Activated naive CD8-positive, alpha-beta T cell treated with anti-CD3 and anti-CD28 coated beads, Interleukin-2, amount 10 ng/mL, durations not matched to agents 7 days and 5 days (primary cell): ENCODE results near the gene CACHD1. TPM values are rescaled to one million over a fixed set of nuclear protein-coding genes. Genes with fewer than 3 reads are reported as not detected.
"Not testable (repeated sequence)": the region's sequence is repeated elsewhere in the genome, so short reads cannot be mapped to it uniquely, and the experiment has no call there.

Experiments used
- ATAC-seq: fragments of 150-1000 bp; cut with Tn5 transposase; one replicate; pipeline ENCODE4 v1.10.0; 2021; ENCODE audit warnings: low read depth, moderate library complexity
- POLR2A ChIA-PET: fragments of 350-600 bp; sonication (Branson Sonifier 250); formaldehyde crosslinking; loops from one replicate; lab custom pipeline; 2021; ENCODE audit warnings: antibody characterized with exemption; lab: Charles Lee
- DNase-seq: peaks from one replicate; pipeline ENCODE4 v3.0.0; 2021
- H3K27ac Mint-ChIP-seq: one replicate; pipeline ENCODE4 v1.8.0; 2022; ENCODE audit warnings: mild to moderate bottlenecking, mixed read lengths
- H3K27me3 Mint-ChIP-seq: one replicate; pipeline ENCODE4 v1.8.0; 2022; ENCODE audit warnings: mild to moderate bottlenecking, moderate library complexity, mixed read lengths
- H3K36me3 Mint-ChIP-seq: one replicate; pipeline ENCODE4 v1.8.0; 2021; ENCODE audit warnings: mild to moderate bottlenecking, mixed read lengths
- H3K4me1 Mint-ChIP-seq: one replicate; pipeline ENCODE4 v1.8.0; 2021; ENCODE audit warnings: mixed read lengths
- H3K4me3 Mint-ChIP-seq: one replicate; pipeline ENCODE4 v1.8.0; 2022; ENCODE audit warnings: mild to moderate bottlenecking, moderate library complexity, mixed read lengths
- H3K9me3 Mint-ChIP-seq: one replicate; pipeline ENCODE4 v1.8.0; 2021; ENCODE audit warnings: mixed read lengths
- total RNA-seq, 2 experiments: library from RNA; stranded (reverse); gene quantifications; one replicate each; pipeline ENCODE4 v1.2.3, GENCODE V29; 2021

Gene CACHD1
- total RNA-seq, 2 experiments from 2014 or later: 0.82 to 0.91 TPM

GRCh38 chr1:64511044-64511443 lies 41.1 kb downstream of the CACHD1 start:
- POLR2A ChIA-PET: no interaction called here
- Mint-ChIP-seq H3K27me3 (no peaks in the 10 kb centered on the region), H3K9me3 (no peaks in the 10 kb centered on the region), H3K36me3 (no peaks in the 10 kb centered on the region), H3K4me3 (no peak overlapping the region), H3K27ac (no peak overlapping the region), H3K4me1 (peaks cover 11% of the 10 kb centered on the region)
- ATAC-seq (no peak), DNase-seq (no peak)

GRCh38 chr1:64512206-64512605 lies 42.3 kb downstream of the CACHD1 start:
- H3K4me3 Mint-ChIP-seq, POLR2A ChIA-PET, H3K27ac Mint-ChIP-seq, H3K9me3 Mint-ChIP-seq, DNase-seq, H3K27me3 Mint-ChIP-seq, ATAC-seq, H3K36me3 Mint-ChIP-seq, H3K4me1 Mint-ChIP-seq: not testable (repeated sequence)

DNA sequence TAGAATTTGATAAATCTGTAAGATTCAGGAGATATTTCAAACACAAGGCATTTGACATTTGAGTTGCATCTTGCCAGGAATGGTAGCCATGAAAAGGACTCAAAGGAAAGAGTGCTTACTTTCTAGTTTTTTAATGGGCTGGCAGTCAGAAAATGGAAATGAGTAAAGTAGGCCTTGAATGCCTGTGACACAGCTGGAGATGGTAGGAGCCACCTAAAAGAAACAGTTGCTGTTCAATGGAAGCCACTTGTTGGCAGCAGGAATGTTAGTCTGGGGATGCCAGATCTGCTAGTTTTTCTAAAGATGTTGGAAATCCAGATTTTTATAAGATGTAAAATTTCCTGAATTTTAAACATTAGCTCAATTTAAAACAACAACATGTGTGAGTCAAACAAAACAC lies 43.6 kb downstream of the CACHD1 start:
- no peaks in the 10 kb centered on the region for H3K9me3 Mint-ChIP-seq
- POLR2A ChIA-PET: no interaction called here
- no peak overlapping the region for H3K27ac Mint-ChIP-seq
- no peaks in the 10 kb centered on the region for H3K36me3 Mint-ChIP-seq
- no peak for ATAC-seq
- no peaks in the 10 kb centered on the region for H3K27me3 Mint-ChIP-seq
- no peak overlapping the region for H3K4me3 Mint-ChIP-seq
- DNase-seq: no peak
- H3K4me1 Mint-ChIP-seq: no peaks in the 10 kb centered on the region

DNA sequence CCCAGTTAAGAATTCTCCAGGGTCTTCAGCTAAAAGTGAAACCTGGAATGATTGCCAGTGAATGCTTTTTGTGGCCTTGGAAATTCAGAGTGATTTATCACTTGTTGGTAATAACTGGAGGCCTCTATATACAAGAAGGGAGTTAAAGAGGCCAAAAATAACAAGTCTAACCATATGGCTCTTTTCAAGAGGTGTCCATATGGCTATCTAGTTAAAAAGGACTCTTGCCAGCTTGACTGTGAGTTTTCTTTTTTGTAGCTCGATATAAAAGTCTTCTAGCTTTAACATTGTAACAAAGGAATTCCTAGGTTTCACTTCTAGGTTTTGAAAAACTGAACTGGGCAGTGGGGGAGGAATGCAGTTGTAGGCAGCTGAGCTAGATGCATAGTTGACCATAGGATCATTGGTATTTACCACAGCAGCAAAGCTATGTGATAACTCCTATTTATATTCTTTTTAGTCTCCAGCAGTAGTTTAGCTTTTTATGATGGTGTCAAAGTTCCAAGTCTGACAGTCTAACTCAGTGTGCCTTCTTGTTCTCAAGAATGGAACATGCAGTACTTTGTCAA lies 44.4 kb downstream of the CACHD1 start:
- ATAC-seq (no peak), DNase-seq (no peak)
- Mint-ChIP-seq H3K27me3 (no peaks in the 10 kb centered on the region), H3K27ac (no peak overlapping the region), H3K36me3 (no peaks in the 10 kb centered on the region), H3K4me3 (no peak overlapping the region), H3K4me1 (no peaks in the 10 kb centered on the region), H3K9me3 (no peaks in the 10 kb centered on the region)
- POLR2A ChIA-PET: interaction anchor here (0.6 kb wide), 1 partner anchor 236 kb away, joined by 3 read pairs; no protein-coding TSS in a partner anchor

DNA sequence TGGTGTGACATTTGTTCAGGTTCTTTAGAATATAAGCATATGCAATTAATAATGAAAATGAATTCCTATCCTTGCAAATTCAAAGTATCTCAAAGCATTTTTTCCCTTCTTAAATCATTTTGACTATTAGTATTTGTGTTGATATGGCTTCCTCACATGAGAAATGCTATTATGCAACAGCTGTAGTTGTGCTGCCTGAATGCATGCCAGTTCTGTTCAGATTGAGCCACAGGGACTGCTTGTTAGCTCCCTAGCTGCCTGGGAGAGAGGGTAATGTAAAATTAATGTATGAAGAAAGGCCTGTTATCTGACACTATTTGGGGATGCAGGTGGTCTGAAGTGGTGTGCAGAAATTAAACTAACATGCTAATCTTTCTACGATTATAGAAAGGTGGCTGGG lies 45.5 kb downstream of the CACHD1 start:
- Mint-ChIP-seq H3K4me3 (no peak overlapping the region), H3K27ac (no peak overlapping the region), H3K4me1 (no peaks in the 10 kb centered on the region), H3K36me3 (no peaks in the 10 kb centered on the region), H3K27me3 (no peaks in the 10 kb centered on the region), H3K9me3 (no peaks in the 10 kb centered on the region)
- POLR2A ChIA-PET: no interaction called here
- no peak for ATAC-seq
- no peak for DNase-seq

GRCh38 chr1:64516301-64516700 lies 46.4 kb downstream of the CACHD1 start:
- no peak for DNase-seq
- H3K4me1 Mint-ChIP-seq: no peaks in the 10 kb centered on the region
- no peak overlapping the region for H3K4me3 Mint-ChIP-seq
- POLR2A ChIA-PET: no interaction called here
- no peak for ATAC-seq
- no peaks in the 10 kb centered on the region for H3K9me3 Mint-ChIP-seq
- H3K27ac Mint-ChIP-seq: no peak overlapping the region
- no peaks in the 10 kb centered on the region for H3K36me3 Mint-ChIP-seq
- no peaks in the 10 kb centered on the region for H3K27me3 Mint-ChIP-seq

GRCh38 chr1:64516803-64517568 lies 47.1 kb downstream of the CACHD1 start:
- DNase-seq: no peak
- H3K27me3 Mint-ChIP-seq: no peaks in the 10 kb centered on the region
- no peaks in the 10 kb centered on the region for H3K36me3 Mint-ChIP-seq
- no peak overlapping the region for H3K27ac Mint-ChIP-seq
- H3K9me3 Mint-ChIP-seq: no peaks in the 10 kb centered on the region
- no peak overlapping the region for H3K4me3 Mint-ChIP-seq
- no peak for ATAC-seq
- POLR2A ChIA-PET: no interaction called here
- H3K4me1 Mint-ChIP-seq: no peaks in the 10 kb centered on the region

- Mint-ChIP-seq H3K27ac (no peak overlapping the region), H3K4me3 (no peak overlapping the region), H3K9me3 (no peaks in the 10 kb centered on the region), H3K36me3 (no peaks in the 10 kb centered on the region), H3K27me3 (no peaks in the 10 kb centered on the region), H3K4me1 (no peaks in the 10 kb centered on the region)
- no peak for DNase-seq
- POLR2A ChIA-PET: no interaction called here
- ATAC-seq: no peak
Observed at GRCh38 chr1:64517640-64518039, 47.7 kb downstream of the CACHD1 start.

- Mint-ChIP-seq H3K9me3 (no peaks in the 10 kb centered on the region), H3K27me3 (no peaks in the 10 kb centered on the region), H3K27ac (no peak overlapping the region), H3K4me1 (no peaks in the 10 kb centered on the region), H3K4me3 (no peak overlapping the region), H3K36me3 (no peaks in the 10 kb centered on the region)
- ATAC-seq: no peak
- DNase-seq: no peak
- POLR2A ChIA-PET: no interaction called here
Observed at GRCh38 chr1:64518692-64519481, 49.0 kb downstream of the CACHD1 start.

GRCh38 chr1:64519901-64520300 lies 50.0 kb downstream of the CACHD1 start:
- no peak overlapping the region for H3K27ac Mint-ChIP-seq
- POLR2A ChIA-PET: no interaction called here
- no peak for ATAC-seq

DNA sequence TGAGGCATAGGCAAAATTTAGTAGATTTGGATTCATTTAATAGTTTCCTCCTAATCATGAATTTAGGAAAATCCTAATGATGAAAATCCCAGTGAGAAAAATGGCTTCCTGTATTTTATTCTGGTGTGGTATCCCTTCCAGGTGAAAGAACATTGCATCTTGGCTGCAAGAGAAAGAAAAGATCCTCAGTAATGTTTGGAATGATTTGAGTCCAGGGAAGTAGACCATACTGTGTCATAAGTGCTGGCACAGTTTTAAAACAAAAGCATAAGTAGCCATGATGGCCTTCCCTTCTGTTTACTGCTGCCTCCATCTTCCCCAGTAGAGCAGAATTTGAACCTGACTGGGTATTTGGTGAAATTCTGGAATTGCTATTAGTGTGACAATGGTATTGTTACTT lies 52.8 kb downstream of the CACHD1 start:
- Mint-ChIP-seq H3K4me1 (peaks cover 12% of the 10 kb centered on the region), H3K27ac (no peak overlapping the region), H3K9me3 (no peaks in the 10 kb centered on the region), H3K27me3 (peaks cover 3% of the 10 kb centered on the region), H3K36me3 (no peaks in the 10 kb centered on the region), H3K4me3 (no peak overlapping the region)
- ATAC-seq (no peak), DNase-seq (no peak)
- POLR2A ChIA-PET: no interaction called here

More at GRCh38 chr1:64519901-64520300, 50.0 kb downstream of the CACHD1 start:
- Mint-ChIP-seq H3K4me1 (no peaks in the 10 kb centered on the region), H3K9me3 (no peaks in the 10 kb centered on the region), H3K4me3 (no peak overlapping the region), H3K27me3 (no peaks in the 10 kb centered on the region), H3K36me3 (no peaks in the 10 kb centered on the region)
- DNase-seq: no peak

DNA sequence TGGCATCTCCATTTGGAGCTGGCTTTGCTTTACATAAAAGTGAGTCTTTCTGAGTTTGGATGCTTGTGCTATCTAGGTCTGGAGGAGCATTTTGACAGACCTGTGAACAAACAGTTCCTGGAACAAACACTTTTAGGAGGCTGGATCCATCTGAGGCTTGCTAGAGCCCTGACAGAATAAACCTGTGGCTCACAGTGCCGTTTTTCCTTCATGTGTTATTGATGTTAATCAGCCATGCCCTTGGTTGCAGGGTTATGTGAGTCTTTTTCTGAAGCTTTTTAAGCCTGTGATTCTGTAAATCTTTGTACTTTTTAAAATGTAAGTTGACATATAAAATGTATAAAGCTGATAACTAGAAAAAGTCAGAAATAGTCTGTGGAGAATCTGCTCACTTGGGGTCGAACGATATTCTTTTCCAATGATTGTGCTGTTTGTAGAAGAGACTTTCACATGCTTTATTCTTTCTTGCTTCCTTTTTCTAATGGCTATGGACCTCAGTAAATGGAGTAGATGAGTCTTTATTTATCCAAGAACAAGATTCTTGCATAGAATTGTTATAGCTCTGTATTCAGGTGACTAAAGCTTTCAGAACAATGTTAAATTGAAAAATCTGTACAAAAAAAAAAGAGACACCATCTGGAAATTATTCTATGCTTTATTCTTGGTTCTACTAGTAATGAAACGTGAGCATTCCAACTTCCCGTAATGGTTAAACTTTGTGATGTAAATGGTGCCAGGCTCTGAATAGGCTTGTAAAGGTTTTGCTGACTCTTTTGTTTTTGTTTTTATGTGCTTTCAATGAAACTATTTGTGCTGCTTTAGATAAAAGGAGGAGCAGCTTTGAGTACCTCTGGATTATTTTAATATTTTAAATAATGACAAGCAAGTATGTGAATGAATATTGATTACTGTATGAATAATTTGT lies 53.7 kb downstream of the CACHD1 start:
- POLR2A ChIA-PET: no interaction called here
- ATAC-seq: no peak
- H3K9me3 Mint-ChIP-seq: no peaks in the 10 kb centered on the region

GRCh38 chr1:64524614-64525013 lies 54.7 kb downstream of the CACHD1 start:
- Mint-ChIP-seq H3K27ac (no peak overlapping the region), H3K4me3 (no peak overlapping the region), H3K9me3 (no peaks in the 10 kb centered on the region), H3K36me3 (no peaks in the 10 kb centered on the region), H3K4me1 (peaks cover 14% of the 10 kb centered on the region), H3K27me3 (peaks cover 3% of the 10 kb centered on the region)
- ATAC-seq (no peak), DNase-seq (no peak)
- POLR2A ChIA-PET: no interaction called here

More for the DNA sequence above, 53.7 kb downstream of the CACHD1 start:
- DNase-seq: no peak
- H3K4me3 Mint-ChIP-seq: no peak overlapping the region
- peaks cover 14% of the 10 kb centered on the region for H3K4me1 Mint-ChIP-seq
- H3K27me3 Mint-ChIP-seq: peaks cover 3% of the 10 kb centered on the region
- no peaks in the 10 kb centered on the region for H3K36me3 Mint-ChIP-seq
- no peak overlapping the region for H3K27ac Mint-ChIP-seq
